Transverse colon (tissue), 3 donors: ENCODE results near the gene AGPS.

Experiments
- CTCF ChIP-seq, 5 experiments: fragments of 200-600 bp in 3 of 5; fragments of 450-650 bp in 2 of 5; sonication (generic) in 3 of 5; IDR thresholded peaks; 1 replicate in 2 of 5; 2 replicates in 3 of 5; pipeline ENCODE4 v1.5.1; 2016 to 2017; ENCODE audit warnings: antibody characterized with exemption in 5 of 5, inconsistent platforms in 3 of 5, mild to moderate bottlenecking in 2 of 5, moderate library complexity in 1 of 5
- POLR2A ChIP-seq: fragments of 450-650 bp; IDR thresholded peaks from one replicate; pipeline ENCODE4 v1.6.1; 2016; ENCODE audit warnings: antibody characterized with exemption, mild to moderate bottlenecking, moderate library complexity

DNA sequence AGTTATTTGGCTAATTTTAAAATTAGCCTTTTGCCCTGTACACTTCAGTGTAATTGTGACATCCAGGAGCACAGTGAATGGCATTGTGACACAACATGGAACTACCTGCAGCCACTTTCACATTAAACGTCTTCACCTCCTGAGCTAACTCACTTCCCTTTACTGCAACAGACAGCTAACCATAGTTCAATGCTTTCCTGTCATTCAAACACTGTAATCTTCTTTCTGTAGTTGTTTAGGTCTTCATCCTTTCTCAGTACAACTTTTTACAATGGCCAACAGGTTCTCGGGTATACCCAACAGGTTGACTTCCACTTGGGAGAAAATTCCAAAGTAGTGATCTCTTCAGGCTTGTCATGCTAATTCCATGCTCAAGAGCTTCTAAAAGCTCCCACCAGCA is 8.6 kb upstream of the AGPS start:
- no peak for TF ChIP-seq POLR2A
- TF ChIP-seq CTCF (IDR thresholded peaks at IDR 0.05) = no peak
